Right lobe of liver (tissue), 6 donors: ENCODE measurements around the gene RTKN. TPM values are rescaled to one million over a fixed set of nuclear protein-coding genes. Genes with fewer than 3 reads are reported as not detected.
A peak's percentile ranks its signal among the peaks of the same experiment; 100 is the strongest.

Source experiments
- ATAC-seq, 4 donors: fragments of 200-7000 bp; cut with Tn5 transposase; one replicate each; pipeline ENCODE4 v1.9.1; 2020; ENCODE audit warnings: mild to moderate bottlenecking in 4 of 4, moderate library complexity in 4 of 4
- DNase-seq, 3 donors: peaks; one replicate each; pipeline ENCODE4 v3.0.0-alpha.2; 2020
- H3K27ac ChIP-seq, 3 donors: fragments of 200-600 bp; one replicate each; pipeline ENCODE4 v1.8.0; 2022
- H3K27me3 ChIP-seq, 2 donors: fragments of 200-600 bp; one replicate each; pipeline ENCODE4 v1.8.0; 2022
- H3K36me3 ChIP-seq, 4 donors: fragments of 200-600 bp; sonication (generic) in 1 of 4; one replicate each; pipeline versions ENCODE4 v1.5.1 to v1.8.0; 2017 to 2022; ENCODE audit warnings: control low read depth in 1 of 4
- H3K4me1 ChIP-seq, 4 donors: fragments of 200-600 bp; sonication (generic) in 1 of 4; one replicate each; pipeline versions ENCODE4 v1.5.1 to v1.8.0; 2017 to 2022; ENCODE audit warnings: control low read depth in 1 of 4
- H3K4me3 ChIP-seq, 3 donors: fragments of 200-600 bp; one replicate each; pipeline ENCODE4 v1.8.0; 2022
- H3K9me3 ChIP-seq, 4 donors: fragments of 200-600 bp; sonication (generic) in 1 of 4; one replicate each; pipeline versions ENCODE4 v1.5.1 to v1.8.0; 2017 to 2022; ENCODE audit warnings: control low read depth in 1 of 4
- POLR2A ChIP-seq: fragments of 450-650 bp; IDR thresholded peaks from one replicate; pipeline ENCODE4 v1.6.1; 2017; ENCODE audit warnings: antibody characterized with exemption, mild to moderate bottlenecking
- WGBS: methylation state at CpG from one replicate; pipeline ENCODE4 v1.1.6; 2018; ENCODE audit warnings: low coverage, low lambda C conversion rate; ENCODE audit not compliant: insufficient coverage; ENCODE audit errors: missing lambda C conversion rate; 5-methylcytosine and 5-hydroxymethylcytosine counted together
- intact Hi-C, 2 donors: fragments of 100-400 bp; cut with DNase I; formaldehyde crosslinking; loops; one replicate each; pipeline versions ENCODE4 v1.11.2 to v1.14.1; 2022
- total RNA-seq, 6 experiments: library from RNA; depleted of rRNA in 2 of 6; stranded (reverse); fragments of >200 nt in 2 of 6; fragmentation: NEBNext Ultra II Directional in 3 of 6; extraction: Animal tissue kit (Norgen Biotek cat#: 25700) in 3 of 6; gene quantifications; one replicate each; pipeline versions ENCODE4 v1.1.0 to v1.2.4, GENCODE V29; 2016 to 2023
- TF ChIP-seq, protein P1 (sequence below), 4 donors: fragments of 200-600 bp in 3 of 4; fragments of 450-650 bp in 1 of 4; IDR thresholded peaks; one replicate each; pipeline versions ENCODE4 v1.5.1 to v1.8.0; 2016 to 2022; ENCODE audit warnings: antibody characterized with exemption in 4 of 4, mild to moderate bottlenecking in 2 of 4
- donor health status: DM: no; HTN: yes; CAD: no.
- donor health status: DM: no; HTN: no; CAD: no.
- donor health status: DM: no; HTN: no; CAD: no.
- donor health status: DM: no; HTN: yes; CAD: no.
- donor health status: DM: no; HTN: yes; CAD: no.

RTKN gene
- total RNA-seq, 6 experiments from 2014 or later, result 61.5 to 103 (median 83.0) TPM

DNA sequence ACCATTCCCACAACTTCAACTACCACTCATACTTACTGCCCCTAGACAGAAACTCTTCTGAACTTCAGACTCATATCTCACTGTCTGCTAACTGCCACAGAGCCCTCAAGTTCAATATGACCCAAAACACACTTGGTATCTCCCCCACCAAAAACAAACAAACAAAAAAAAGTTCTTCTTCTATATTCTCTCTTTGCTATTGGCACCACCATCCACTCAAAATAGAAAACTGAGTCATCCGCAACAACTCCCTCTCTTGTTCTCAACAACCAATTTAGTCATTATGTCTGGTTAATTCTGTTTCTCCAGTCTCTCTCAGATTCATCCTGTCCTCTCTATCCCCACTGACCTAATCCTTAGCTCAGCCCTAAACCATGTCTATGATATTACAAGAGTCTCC, 54.4 kb downstream of the RTKN start:
- intact Hi-C loops, result loop anchor here in 1 of 2 donors (10.0 kb wide), 1 partner anchor 53 kb away; no protein-coding TSS in a partner anchor
- TF ChIP-seq POLR2A, result no peak
- TF ChIP-seq, protein P1, sequence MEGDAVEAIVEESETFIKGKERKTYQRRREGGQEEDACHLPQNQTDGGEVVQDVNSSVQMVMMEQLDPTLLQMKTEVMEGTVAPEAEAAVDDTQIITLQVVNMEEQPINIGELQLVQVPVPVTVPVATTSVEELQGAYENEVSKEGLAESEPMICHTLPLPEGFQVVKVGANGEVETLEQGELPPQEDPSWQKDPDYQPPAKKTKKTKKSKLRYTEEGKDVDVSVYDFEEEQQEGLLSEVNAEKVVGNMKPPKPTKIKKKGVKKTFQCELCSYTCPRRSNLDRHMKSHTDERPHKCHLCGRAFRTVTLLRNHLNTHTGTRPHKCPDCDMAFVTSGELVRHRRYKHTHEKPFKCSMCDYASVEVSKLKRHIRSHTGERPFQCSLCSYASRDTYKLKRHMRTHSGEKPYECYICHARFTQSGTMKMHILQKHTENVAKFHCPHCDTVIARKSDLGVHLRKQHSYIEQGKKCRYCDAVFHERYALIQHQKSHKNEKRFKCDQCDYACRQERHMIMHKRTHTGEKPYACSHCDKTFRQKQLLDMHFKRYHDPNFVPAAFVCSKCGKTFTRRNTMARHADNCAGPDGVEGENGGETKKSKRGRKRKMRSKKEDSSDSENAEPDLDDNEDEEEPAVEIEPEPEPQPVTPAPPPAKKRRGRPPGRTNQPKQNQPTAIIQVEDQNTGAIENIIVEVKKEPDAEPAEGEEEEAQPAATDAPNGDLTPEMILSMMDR (IDR thresholded peaks at IDR 0.05), result no peak
- ATAC-seq (no peak), DNase-seq (no peak)
- H3K4me1 ChIP-seq, result peaks cover 0 to 31% (median 17%) of the 10 kb centered on the region in 4 donors
- 67% methylated on average over 1 of the region's 1 CpG for WGBS
- H3K27me3 ChIP-seq, result no peaks in the 10 kb centered on the region
- no peak overlapping the region for H3K27ac ChIP-seq
- H3K9me3 ChIP-seq, result no peaks in the 10 kb centered on the region
- H3K36me3 ChIP-seq, result no peaks in the 10 kb centered on the region
- H3K4me3 ChIP-seq, result no peak overlapping the region

DNA sequence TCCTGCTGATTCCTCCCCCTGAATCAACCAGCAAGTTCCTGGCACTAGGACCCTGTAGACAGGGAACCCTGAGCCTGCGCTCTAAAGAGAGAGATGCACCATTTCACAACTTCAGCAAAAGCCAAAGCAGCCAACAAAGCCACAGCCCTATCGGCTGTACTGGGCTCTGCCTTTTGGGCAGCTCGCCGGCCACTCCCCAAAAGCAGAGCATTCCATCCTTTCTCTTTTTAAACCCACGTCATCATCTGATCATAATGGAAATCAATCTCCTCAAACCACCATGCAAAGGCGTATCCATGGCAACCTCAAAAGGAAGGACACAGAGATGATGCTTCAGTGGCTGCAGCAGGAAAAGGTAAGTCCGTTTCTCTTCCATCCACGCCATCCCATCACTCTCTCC, 56.3 kb downstream of the RTKN start:
- intact Hi-C loops, result loop anchor here in 1 of 2 donors (10.0 kb wide), 1 partner anchor 51 kb away; no protein-coding TSS in a partner anchor
- no peak for DNase-seq
- no peaks in the 10 kb centered on the region for H3K9me3 ChIP-seq
- no peak for TF ChIP-seq POLR2A
- TF ChIP-seq, protein P1 (IDR thresholded peaks at IDR 0.05), result no peak
- H3K4me1 ChIP-seq, result peaks cover 0 to 23% (median 10%) of the 10 kb centered on the region in 4 donors
- ATAC-seq, result no peak
- H3K27me3 ChIP-seq, result no peaks in the 10 kb centered on the region
- WGBS, result 78% methylated on average over 7 of the region's 8 CpGs
- H3K4me3 ChIP-seq, result no peak overlapping the region
- H3K27ac ChIP-seq, result no peak overlapping the region
- no peaks in the 10 kb centered on the region for H3K36me3 ChIP-seq

DNA sequence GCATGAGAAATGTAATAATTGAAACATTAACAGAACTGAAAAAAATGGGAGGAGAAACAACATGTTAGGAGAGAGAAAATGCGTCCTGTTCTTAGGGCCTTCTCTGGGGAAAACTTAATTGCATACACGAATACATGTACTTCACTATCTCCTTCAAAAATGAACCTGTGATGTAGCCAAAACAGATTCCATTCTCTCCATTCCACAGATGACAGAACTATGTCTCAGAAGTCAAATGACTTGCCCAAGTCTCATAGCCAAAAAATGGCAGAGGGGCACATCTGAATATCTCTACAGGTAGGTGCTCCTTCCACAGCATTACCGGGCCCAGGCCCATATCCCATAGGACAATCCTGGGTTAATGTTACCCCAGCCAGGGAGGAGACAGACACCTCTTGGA, 57.7 kb downstream of the RTKN start:
- no peak overlapping the region for H3K4me3 ChIP-seq
- H3K27me3 ChIP-seq, result no peaks in the 10 kb centered on the region
- DNase-seq, result no peak
- no peaks in the 10 kb centered on the region for H3K9me3 ChIP-seq
- peaks cover 0 to 20% (median 7%) of the 10 kb centered on the region in 4 donors for H3K4me1 ChIP-seq
- H3K27ac ChIP-seq, result peak overlapping the region in 1 of 3 donors; percentile 6
- intact Hi-C loops, result loop anchor here in 1 of 2 donors (10.0 kb wide), 1 partner anchor 49 kb away; no protein-coding TSS in a partner anchor
- ATAC-seq, result no peak
- 79% methylated on average over 3 of the region's 3 CpGs for WGBS
- H3K36me3 ChIP-seq, result no peaks in the 10 kb centered on the region
- TF ChIP-seq, protein P1 (IDR thresholded peaks at IDR 0.05), result no peak
- TF ChIP-seq POLR2A, result no peak

DNA sequence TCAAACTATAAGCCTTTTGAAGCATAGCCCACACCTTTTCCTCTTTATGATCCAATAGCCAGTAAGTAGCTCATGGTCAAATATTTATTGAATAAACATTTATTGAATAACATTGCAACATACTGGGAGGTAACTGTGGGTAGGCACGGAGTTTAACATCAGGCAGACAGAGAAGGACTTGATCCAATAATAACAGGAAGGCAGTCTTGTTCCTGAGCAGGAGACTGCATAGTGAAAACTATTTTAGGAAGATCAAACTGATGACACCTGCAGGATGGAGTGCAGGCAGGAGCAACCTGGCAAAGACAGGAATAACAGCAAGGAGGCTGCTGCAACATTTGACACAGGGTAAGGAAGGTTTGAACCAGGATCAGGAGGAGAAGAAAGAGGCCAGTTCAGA, 58.5 kb downstream of the RTKN start:
- Histone ChIP-seq H3K4me1 (peaks cover 0 to 20% (median 7%) of the 10 kb centered on the region in 4 donors), H3K27ac (peak overlapping the region; percentile 6 to 55 (median 42))
- intact Hi-C loops, result loop anchor here in 1 of 2 donors (10.0 kb wide), 1 partner anchor 48 kb away; no protein-coding TSS in a partner anchor

More for the DNA sequence above, 58.5 kb downstream of the RTKN start:
- Histone ChIP-seq H3K27me3 (no peaks in the 10 kb centered on the region), H3K36me3 (no peaks in the 10 kb centered on the region), H3K4me3 (peak overlapping the region in 1 of 3 donors; percentile 22), H3K9me3 (no peaks in the 10 kb centered on the region)
- WGBS, result 0% methylated on average over 1 of the region's 1 CpG
- DNase-seq (peak in 1 of 3 donors; percentile 58), ATAC-seq (peak; percentile 96)
- TF ChIP-seq, protein P1 (IDR thresholded peaks at IDR 0.05), result peak in 1 of 4 donors; percentile 30
- TF ChIP-seq POLR2A, result no peak
